A549 (cell line): ENCODE results near the gene CUL7. TPM values are rescaled to one million over a fixed set of nuclear protein-coding genes. Genes with fewer than 3 reads are reported as not detected.

Experiments
- ATAC-seq, 2 experiments: fragments of 200-7000 bp in 1 of 2; fragments of >200 bp in 1 of 2; cut with Nextera tagmentation in 1 of 2; cut with Tn5 transposase in 1 of 2; 3 replicates each; pipeline versions ENCODE4 v1.8.0 to v1.9.1; 2018 to 2020; ENCODE audit warnings: mild to moderate bottlenecking in 1 of 2, moderate library complexity in 1 of 2
- CTCF ChIA-PET: fragments of 300-600 bp; sonication (Branson Sonifier 250); formaldehyde crosslinking; extraction: SDS; loops from one replicate; lab custom pipeline; 2021; ENCODE audit warnings: antibody characterized with exemption, inconsistent platforms; lab: Yijun Ruan, JAX
- POLR2A ChIA-PET: fragments of 350-600 bp; formaldehyde crosslinking; extraction: SDS; loops from one replicate; lab custom pipeline; 2021; ENCODE audit warnings: antibody characterized with exemption, inconsistent platforms; lab: Yijun Ruan, JAX
- DNase-seq, 2 experiments: peaks; one replicate each; pipeline versions ENCODE4 v3.0.0 to v3.0.0-alpha.2; 2011 to 2016; ENCODE audit warnings: low read depth in 1 of 2, low spot score in 1 of 2
- FAIRE-seq: peaks from 2 replicates; lab custom pipeline; 2011; peaks lifted over from hg19 to GRCh38; lab: Jason Lieb, UNC
- H3K27ac ChIP-seq, 2 experiments: fragments of >200 bp; sonication (Bioruptor Twin); formaldehyde crosslinking; 3 replicates each; pipeline ENCODE4 v1.5.1; 2016 to 2017
- H3K4me1 ChIP-seq: fragments of >200 bp; sonication (Bioruptor Twin); formaldehyde crosslinking; 3 replicates; pipeline ENCODE4 v1.6.1; 2016
- H3K4me2 ChIP-seq: fragments of >200 bp; sonication (Bioruptor Twin); formaldehyde crosslinking; 3 replicates; pipeline ENCODE4 v1.6.1; 2016
- H3K4me3 ChIP-seq: fragments of >200 bp; sonication (Bioruptor Twin); formaldehyde crosslinking; 3 replicates; pipeline ENCODE4 v1.5.1; 2016
- H3K9me3 ChIP-seq: fragments of >200 bp; sonication (Bioruptor Twin); formaldehyde crosslinking; 3 replicates; pipeline ENCODE4 v1.6.1; 2016
- ATOH8 ChIP-seq: fragments of 250-450 bp; sonication (Bioruptor Pico); IDR thresholded peaks from 2 replicates; pipeline ENCODE4 v1.5.0; 2020; ENCODE audit warnings: low read depth, mild to moderate bottlenecking, moderate library complexity
- BCL3 ChIP-seq: fragments of >200 bp; sonication (Bioruptor Twin); formaldehyde crosslinking; IDR thresholded peaks from 3 replicates; pipeline ENCODE4 v1.6.1; 2016
- CBX2 ChIP-seq: fragments of 200-600 bp; sonication (generic); IDR thresholded peaks from 2 replicates; pipeline ENCODE4 v1.6.1; 2016; ENCODE audit warnings: low read depth, mild to moderate bottlenecking, borderline replicate concordance
- CEBPB ChIP-seq, 2 experiments: fragments of >200 bp in 1 of 2; sonication (Bioruptor Twin) in 1 of 2; formaldehyde crosslinking in 1 of 2; IDR thresholded peaks; 2 replicates each; pipeline ENCODE4 v1.6.1; 2012 to 2016
- E2F6 ChIP-seq: IDR thresholded peaks from 2 replicates; pipeline ENCODE4 v1.6.1; 2012; ENCODE audit warnings: low read depth, borderline replicate concordance
- EHMT2 ChIP-seq: fragments of 200-600 bp; sonication (generic); IDR thresholded peaks from 2 replicates; pipeline ENCODE4 v1.6.1; 2016; ENCODE audit warnings: antibody characterized with exemption, low read depth, mild to moderate bottlenecking, moderate library complexity
- EP300 ChIP-seq, 2 experiments: fragments of >200 bp; sonication (Bioruptor Twin); formaldehyde crosslinking; IDR thresholded peaks; 2 replicates in 1 of 2; 3 replicates in 1 of 2; pipeline ENCODE4 v1.6.1; 2016 to 2017
- ESRRA ChIP-seq: fragments of 150-350 bp; IDR thresholded peaks from 2 replicates; pipeline ENCODE4 v1.6.1; 2014; ENCODE audit warnings: mild to moderate bottlenecking, low read length, borderline replicate concordance
- FOSL2 ChIP-seq, 2 experiments: fragments of 450-650 bp in 1 of 2; fragments of >200 bp in 1 of 2; sonication (Bioruptor Twin) in 1 of 2; formaldehyde crosslinking; IDR thresholded peaks; 2 replicates each; pipeline versions ENCODE4 v1.5.0 to v1.6.1; 2016 to 2020; ENCODE audit warnings: mild to moderate bottlenecking in 1 of 2, moderate library complexity in 1 of 2
- FOXS1 ChIP-seq: fragments of 250-450 bp; sonication (Bioruptor Pico); IDR thresholded peaks from 2 replicates; pipeline ENCODE4 v1.5.0; 2020; ENCODE audit warnings: mild to moderate bottlenecking, moderate library complexity
- HEYL ChIP-seq: fragments of 250-450 bp; sonication (Bioruptor Pico); IDR thresholded peaks from 2 replicates; pipeline ENCODE4 v1.8.0; 2021; ENCODE audit warnings: mild to moderate bottlenecking, moderate library complexity
- HOXB5 ChIP-seq: fragments of 250-450 bp; sonication (Bioruptor Pico); IDR thresholded peaks from 2 replicates; pipeline ENCODE4 v1.5.0; 2020; ENCODE audit warnings: mild to moderate bottlenecking, moderate library complexity
- KDM5A ChIP-seq: fragments of 200-600 bp; sonication (generic); IDR thresholded peaks from 2 replicates; pipeline ENCODE4 v1.6.1; 2016; ENCODE audit warnings: antibody characterized with exemption, mild to moderate bottlenecking
- MAFK ChIP-seq: fragments of 450-650 bp; IDR thresholded peaks from 2 replicates; pipeline ENCODE4 v1.6.1; 2014; ENCODE audit not compliant: partially characterized antibody
- NFE2L2 ChIP-seq: fragments of 150-350 bp; conservative IDR thresholded peaks from 2 replicates; pipeline ENCODE4 v1.6.1; 2014; ENCODE audit warnings: low read length
- NPAS2 ChIP-seq: fragments of 250-450 bp; sonication (Bioruptor Pico); IDR thresholded peaks from 2 replicates; pipeline ENCODE4 v1.8.0; 2022; ENCODE audit warnings: mild to moderate bottlenecking, moderate library complexity, borderline replicate concordance
- PBX3 ChIP-seq: IDR thresholded peaks from 2 replicates; pipeline ENCODE4 v1.6.1; 2012
- POLR2AphosphoS2 ChIP-seq: conservative IDR thresholded peaks from 2 replicates; pipeline ENCODE4 v1.6.1; 2012; ENCODE audit warnings: low read length, improper control_type of control experiment, inconsistent platforms
- RAD21 ChIP-seq, 2 experiments: fragments of >200 bp in 1 of 2; sonication (Bioruptor Twin) in 1 of 2; formaldehyde crosslinking in 1 of 2; IDR thresholded peaks in 1 of 2; conservative IDR thresholded peaks in 1 of 2; 2 replicates in 1 of 2; 3 replicates in 1 of 2; pipeline ENCODE4 v1.6.1; 2012 to 2018; ENCODE audit warnings: inconsistent platforms in 1 of 2
- SMC3 ChIP-seq: fragments of >200 bp; sonication (Bioruptor Twin); formaldehyde crosslinking; IDR thresholded peaks from 3 replicates; pipeline ENCODE4 v1.6.1; 2018; ENCODE audit warnings: inconsistent platforms
- SREBF2 ChIP-seq: fragments of 450-650 bp; IDR thresholded peaks from 2 replicates; pipeline ENCODE4 v1.6.1; 2014; ENCODE audit warnings: mild to moderate bottlenecking, moderate library complexity
- USF2 ChIP-seq: fragments of 450-650 bp; IDR thresholded peaks from 2 replicates; pipeline ENCODE4 v1.6.1; 2014; ENCODE audit warnings: antibody characterized with exemption
- ZC3H11A ChIP-seq: fragments of 450-650 bp; IDR thresholded peaks from 2 replicates; pipeline ENCODE4 v1.6.1; 2014; ENCODE audit warnings: antibody characterized with exemption, mild to moderate bottlenecking
- WGBS: methylation state at CpG from one replicate; pipeline ENCODE4 v1.1.6; 2017; ENCODE audit errors: missing lambda C conversion rate; 5-methylcytosine and 5-hydroxymethylcytosine counted together
- polyA plus RNA-seq, 4 experiments: library from polyadenylated mRNA; depleted of rRNA in 3 of 4; stranded (reverse); fragments of >200 nt; fragmentation: RNase III in 1 of 4; extraction: RNeasy Plus Mini Kit Qiagen cat#74134 plus additional on column Dnase treatment in 1 of 4; gene quantifications; 2 replicates in 3 of 4; 3 replicates in 1 of 4; pipeline ENCODE4 v1.2.3, GENCODE V29; 2011 to 2017

Gene CUL7
- polyA plus RNA-seq, 2 of the 4 experiments (the other 2 are of a cell fraction) = 10.0 to 12.1 TPM

GRCh38 chr6:43055966-43056365, 2.3 kb upstream of the CUL7 start:
- ATAC-seq = no peak
- CTCF ChIA-PET = interaction anchor here (1.2 to 1.5 kb wide), 4 partner anchors 9 to 87 kb away, joined by 3 to 4 read pairs (median 3); no protein-coding TSS in a partner anchor

GRCh38 chr6:43054206-43054943, 724 bp upstream of the CUL7 start:
- ChIA-PET CTCF (interaction anchor here (0.6 to 1.9 kb wide), 9 partner anchors 10 to 452 kb away, joined by 3 to 6 read pairs (median 4); no protein-coding TSS in a partner anchor), POLR2A (interaction anchor here (0.7 to 2.1 kb wide), 7 partner anchors 9 to 126 kb away, joined by 3 to 15 read pairs (median 4); partner anchors contain the start of genes CNPY3, KLHDC3, MEA1 and PPP2R5D)
- peak overlapping the region; percentile 98 for H3K4me2 ChIP-seq
- peak overlapping the region; percentile 94 for H3K4me3 ChIP-seq
- FAIRE-seq = no peak
- no peak for ATAC-seq
- WGBS = 82% methylated on average over 15 of the region's 17 CpGs
- TF ChIP-seq ZC3H11A (no peak), KDM5A (no peak), HOXB5 (CRISPR knock-in tag) (no peak), SMC3 (no peak)
- peaks cover 21% of the 10 kb centered on the region for H3K4me1 ChIP-seq
- H3K27ac ChIP-seq = peak overlapping the region; percentile 99 to 100
- H3K9me3 ChIP-seq = no peaks in the 10 kb centered on the region
- no peak for DNase-seq

More at GRCh38 chr6:43055966-43056365, 2.3 kb upstream of the CUL7 start:
- Histone ChIP-seq H3K27ac (no peak overlapping the region), H3K4me1 (peaks cover 26% of the 10 kb centered on the region), H3K9me3 (no peaks in the 10 kb centered on the region), H3K4me2 (no peak overlapping the region), H3K4me3 (no peak overlapping the region)
- DNase-seq (no peak), FAIRE-seq (no peak)
- WGBS = 94% methylated on average over 6 of the region's 8 CpGs
- TF ChIP-seq HEYL (CRISPR knock-in tag) = no peak
- TF ChIP-seq POLR2AphosphoS2 = no peak
- no peak for TF ChIP-seq ESRRA
- TF ChIP-seq USF2 = no peak
- TF ChIP-seq MAFK = no peak
- TF ChIP-seq ATOH8 = no peak
- TF ChIP-seq FOXS1 (CRISPR knock-in tag) = no peak
- TF ChIP-seq RAD21 (conservative IDR thresholded peaks at IDR 0.05 in 1 of 2, IDR thresholded peaks at IDR 0.05 in 1 of 2) = no peak
- TF ChIP-seq FOSL2 (IDR thresholded peaks at IDR 0.05) = no peak
- TF ChIP-seq FOSL2 (CRISPR knock-in tag; IDR thresholded peaks at IDR 0.05) = no peak
- no peak for TF ChIP-seq CEBPB (IDR thresholded peaks at IDR 0.05)
- TF ChIP-seq SMC3 = no peak
- no peak for TF ChIP-seq NFE2L2
- no peak for TF ChIP-seq EP300 (IDR thresholded peaks at IDR 0.05)
- no peak for TF ChIP-seq CBX2
- TF ChIP-seq EHMT2 = no peak
- no peak for TF ChIP-seq E2F6
- no peak for TF ChIP-seq PBX3
- no peak for TF ChIP-seq SREBF2
- TF ChIP-seq NPAS2 (CRISPR knock-in tag) = no peak
- no peak for TF ChIP-seq BCL3
- POLR2A ChIA-PET = no interaction called here
